HG03565 (cell line): ENCODE results near the gene FBXL19.
"Not testable (repeated sequence)": the region's sequence is repeated elsewhere in the genome, so short reads cannot be mapped to it uniquely, and the experiment has no call there.

ENCODE experiments used
- ATAC-seq: cut with Tn5 transposase; IDR thresholded peaks from one replicate; pipeline ENCODE4 v1.9.1; 2021; ENCODE audit warnings: mild to moderate bottlenecking, moderate library complexity; ENCODE audit not compliant: unreplicated experiment

FBXL19 gene

DNA sequence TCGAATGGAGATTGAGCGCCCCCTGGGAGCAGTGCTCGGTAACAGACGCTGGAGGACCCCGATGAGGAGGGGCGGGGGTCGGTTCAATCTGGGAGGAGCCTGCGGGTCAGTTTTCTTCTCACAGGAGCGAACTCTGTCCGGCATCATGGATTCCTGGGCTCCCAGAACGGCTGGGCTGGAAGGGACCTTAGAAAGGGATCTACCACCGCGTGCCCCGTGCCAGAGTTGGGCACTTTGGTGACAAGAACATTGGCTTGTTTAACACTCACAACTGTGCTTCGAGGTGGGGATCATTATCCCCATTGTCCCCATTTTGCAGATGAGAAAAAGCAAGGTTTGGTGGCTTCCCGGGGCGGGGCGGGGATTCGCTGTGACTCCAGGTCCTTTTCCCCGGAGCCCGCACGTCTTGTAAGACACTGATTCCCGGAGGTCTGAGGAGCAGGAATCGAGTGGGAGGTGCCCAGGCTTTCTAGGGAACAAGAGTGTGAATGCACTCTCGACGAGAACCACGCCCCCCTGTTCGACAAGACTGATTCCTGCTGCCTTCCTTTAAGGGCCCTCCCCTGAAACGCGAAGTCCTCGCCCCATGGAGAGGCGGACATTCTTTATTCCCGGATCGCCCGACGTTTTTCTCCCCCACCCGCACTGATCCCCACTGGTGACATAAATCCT is 1.5 kb upstream of the FBXL19 start:
- no peak for ATAC-seq

DNA sequence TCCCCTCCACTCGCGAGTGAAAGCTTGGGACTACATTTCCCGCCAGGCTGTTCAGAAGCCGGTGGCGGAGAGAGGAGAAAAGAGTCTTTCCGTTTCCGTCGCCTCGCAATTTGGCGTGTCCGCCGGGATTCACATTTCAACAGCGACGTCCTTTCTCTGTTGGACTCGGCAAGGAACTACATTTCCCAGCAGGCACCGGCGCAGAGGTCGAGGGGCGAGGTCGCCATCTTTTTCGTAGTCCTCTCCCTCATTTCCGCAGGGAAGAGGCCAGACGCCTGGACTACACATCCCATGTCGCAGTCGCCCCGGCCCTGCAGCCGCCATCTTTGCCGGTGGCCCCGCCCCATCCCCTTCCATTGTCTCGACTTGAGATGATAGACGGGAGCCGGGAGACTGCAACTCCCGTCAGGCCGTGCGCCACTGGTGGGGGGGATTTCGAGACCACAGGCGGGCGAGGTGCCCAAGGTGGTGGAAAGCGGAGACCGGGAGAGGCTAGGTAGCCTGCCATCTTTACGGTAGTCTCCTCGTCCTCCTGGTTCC is 882 bp upstream of the FBXL19 start:
- ATAC-seq: peak; percentile 64

DNA sequence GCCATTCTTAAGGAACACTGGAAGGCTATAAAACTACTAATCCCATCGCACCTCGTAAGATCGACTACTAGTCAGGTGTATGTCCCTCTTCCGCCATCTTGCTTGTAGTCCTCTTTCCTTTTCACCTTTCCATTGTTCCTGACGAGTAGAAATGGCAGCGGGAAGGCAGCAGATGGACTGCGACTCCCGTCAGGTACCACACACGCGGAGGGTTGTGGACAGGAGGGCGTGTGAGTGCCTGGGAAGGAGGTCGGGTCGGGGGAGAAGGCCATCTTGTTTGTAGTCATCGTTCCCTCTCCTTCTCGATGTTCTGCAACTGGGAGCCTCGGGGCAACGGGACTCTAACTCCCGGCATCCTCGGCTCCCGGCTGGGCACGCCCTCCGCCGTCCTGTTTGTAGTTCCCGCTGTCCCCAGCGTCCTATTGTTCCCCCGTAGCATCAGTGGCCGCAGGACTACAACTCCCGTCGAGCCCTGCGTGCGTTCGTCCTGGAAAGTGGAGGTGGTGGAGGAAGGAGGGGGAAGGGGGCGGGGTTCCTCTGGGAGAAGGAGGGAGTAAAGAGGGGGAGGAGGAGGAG is 324 bp upstream of the FBXL19 start:
- ATAC-seq: peak; percentile 65

DNA sequence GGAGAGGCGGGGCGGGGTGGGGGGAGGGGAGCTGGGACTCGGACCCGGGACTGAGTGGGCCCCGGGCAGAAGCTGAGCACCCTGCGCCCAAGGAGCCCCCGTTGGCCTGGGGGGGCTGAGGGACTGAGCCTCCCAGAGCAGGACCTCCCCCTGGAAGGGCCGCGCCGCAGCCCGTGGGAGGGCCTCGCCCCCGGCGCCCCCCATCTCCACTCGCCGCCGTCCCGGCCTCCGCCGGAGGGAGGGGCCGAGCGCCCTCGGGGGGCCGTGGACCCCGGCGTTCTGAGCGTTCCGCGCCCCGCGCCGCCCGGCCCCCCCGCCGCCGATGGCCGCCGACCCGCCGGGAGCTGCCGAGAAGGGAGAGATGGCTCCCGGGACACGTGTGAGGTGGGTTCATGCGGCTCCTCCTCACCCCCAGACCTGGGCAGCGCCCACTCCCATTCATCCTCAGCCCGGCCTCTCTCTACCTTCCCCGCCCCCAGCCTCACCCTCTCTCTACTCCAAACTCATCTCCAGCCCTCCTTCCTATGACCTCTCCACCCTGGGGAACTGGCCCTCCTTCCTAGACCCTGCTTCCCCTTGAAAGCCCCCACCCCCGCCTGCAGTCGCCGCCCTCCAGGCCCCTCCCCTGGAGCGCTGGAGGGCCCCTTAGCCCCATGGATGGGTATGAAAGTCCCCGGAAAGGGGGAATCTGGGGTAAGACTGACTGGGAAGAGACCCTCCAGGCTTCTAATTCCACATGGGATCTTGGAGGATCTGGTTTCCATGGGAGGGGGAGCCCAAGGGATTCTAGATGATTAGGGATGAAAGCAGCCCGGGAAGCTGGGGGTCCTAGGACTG is 922 bp downstream of the FBXL19 start:
- no peak for ATAC-seq

DNA sequence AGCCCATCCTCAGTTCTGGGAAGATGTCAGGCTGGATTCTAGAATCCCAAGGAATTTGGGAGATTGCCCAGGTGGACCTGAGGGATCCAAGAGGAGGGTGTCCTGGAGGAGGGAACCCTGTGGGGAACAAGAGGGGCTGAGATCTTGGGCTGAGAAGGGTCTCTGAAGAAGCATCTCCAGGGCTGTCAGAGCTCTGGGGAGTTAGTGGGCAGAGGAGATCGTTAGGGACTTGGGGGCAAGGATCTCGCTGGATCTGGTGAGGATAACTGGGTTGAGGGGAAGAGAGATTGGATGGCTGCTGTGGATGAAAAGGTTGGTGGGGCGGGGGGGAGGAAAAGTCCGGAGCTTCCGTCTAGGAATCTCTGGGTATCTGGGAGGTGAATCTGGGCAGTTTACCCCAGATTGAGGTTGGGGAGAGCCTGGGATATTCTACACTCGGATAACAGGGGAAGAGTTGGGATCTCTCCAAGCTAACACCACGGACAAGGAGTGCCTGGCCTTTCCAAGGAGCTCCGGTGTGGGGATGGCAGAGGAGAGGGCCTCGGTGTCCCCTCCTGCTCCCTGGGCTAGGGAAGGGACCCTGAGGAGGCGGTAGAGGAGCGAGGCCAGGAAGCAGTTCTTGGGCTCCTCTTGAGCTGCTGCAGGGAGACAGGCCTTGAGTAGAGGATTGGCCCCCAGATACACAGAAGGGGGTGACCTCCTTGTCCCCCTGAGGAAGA is 1.7 kb downstream of the FBXL19 start:
- no peak for ATAC-seq

DNA sequence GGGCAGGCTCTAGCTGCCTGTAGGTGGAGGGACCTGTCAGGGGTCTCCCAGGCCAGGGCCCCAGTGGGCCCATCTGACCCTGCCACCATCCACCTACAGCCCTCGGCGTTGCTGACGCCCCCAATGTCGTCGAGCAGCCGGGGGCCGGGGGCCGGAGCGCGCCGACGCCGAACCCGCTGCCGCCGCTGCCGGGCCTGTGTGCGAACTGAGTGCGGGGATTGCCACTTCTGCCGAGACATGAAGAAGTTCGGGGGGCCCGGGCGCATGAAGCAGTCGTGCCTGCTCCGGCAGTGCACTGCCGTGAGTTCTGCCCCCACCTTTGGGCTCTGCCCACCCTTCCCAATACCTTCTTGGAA is 2.2 kb downstream of the FBXL19 start:
- no peak for ATAC-seq

DNA sequence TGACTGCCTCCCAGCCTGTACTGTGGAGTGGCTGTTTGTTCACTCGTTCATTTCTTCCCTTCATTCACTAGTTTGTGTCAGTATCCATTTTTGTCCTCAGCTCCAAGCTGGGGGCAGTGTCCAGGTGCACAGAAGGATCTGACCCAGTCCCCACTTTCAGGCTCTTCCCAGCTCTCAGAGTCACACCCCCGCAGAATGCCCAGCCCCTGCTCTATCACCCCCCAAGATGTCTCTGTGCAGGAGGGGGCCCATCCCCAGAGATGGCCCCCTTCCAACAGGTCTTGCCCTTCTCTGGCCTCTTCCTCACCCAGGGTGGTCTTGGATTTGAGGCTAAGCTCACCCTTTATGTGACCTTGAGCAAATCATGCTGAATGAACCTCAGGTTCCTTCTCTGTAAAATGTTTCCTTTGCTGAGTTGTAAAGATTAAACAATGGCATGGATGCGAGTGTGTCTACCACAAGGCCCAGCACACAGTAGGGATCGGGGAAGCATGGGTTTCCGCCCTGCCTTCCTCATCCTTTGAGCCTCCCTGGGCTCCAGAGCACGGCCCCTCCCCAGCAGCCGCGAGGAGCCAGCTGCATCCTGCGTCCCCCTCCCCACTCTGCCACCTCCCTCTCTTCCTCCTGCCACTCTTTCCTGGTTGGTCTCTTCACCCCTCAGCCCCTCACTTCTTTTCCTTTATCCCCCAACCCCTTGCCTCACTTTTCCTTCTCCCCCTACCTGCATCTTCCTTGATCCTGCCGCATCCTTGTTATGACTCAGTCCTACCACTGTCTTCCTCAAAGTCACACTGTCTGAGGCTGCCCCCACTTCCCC is 2.8 kb downstream of the FBXL19 start:
- no peak for ATAC-seq

DNA sequence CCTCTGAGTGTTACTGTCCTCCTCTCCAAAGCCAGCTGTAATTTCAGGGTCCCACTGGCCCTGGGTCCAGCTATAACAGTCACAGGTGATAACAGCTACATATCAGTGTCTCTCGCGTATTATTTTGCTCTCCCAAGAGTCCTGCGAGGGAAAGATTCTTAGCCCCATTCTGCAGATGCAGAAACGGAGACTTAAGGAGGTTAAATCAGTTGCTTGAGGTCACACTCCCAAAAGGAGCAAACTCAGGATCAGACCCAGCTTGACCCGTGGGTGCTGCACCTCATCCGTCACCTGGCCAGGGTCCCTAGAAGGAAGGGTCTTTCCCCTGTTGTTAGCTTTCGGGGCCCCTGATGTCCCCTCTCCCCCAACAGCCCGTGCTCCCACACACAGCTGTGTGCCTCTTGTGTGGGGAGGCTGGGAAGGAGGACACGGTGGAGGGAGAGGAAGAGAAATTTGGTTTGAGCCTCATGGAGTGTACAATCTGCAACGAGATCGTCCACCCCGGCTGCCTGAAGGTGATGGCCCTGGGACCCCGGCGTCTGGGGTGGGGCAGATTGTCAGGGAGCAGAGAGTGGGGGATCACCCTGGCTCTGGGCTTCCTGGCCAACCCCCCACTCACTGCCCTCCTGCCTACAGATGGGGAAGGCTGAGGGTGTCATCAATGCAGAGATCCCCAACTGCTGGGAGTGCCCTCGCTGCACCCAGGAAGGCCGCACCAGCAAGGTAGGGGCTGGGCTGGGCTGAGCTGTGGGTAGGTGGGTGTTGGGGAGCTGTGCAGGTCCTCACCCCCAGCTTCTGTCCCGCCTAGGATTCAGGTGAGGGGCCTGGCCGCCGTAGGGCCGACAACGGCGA is 3.8 kb downstream of the FBXL19 start:
- ATAC-seq: no peak

DNA sequence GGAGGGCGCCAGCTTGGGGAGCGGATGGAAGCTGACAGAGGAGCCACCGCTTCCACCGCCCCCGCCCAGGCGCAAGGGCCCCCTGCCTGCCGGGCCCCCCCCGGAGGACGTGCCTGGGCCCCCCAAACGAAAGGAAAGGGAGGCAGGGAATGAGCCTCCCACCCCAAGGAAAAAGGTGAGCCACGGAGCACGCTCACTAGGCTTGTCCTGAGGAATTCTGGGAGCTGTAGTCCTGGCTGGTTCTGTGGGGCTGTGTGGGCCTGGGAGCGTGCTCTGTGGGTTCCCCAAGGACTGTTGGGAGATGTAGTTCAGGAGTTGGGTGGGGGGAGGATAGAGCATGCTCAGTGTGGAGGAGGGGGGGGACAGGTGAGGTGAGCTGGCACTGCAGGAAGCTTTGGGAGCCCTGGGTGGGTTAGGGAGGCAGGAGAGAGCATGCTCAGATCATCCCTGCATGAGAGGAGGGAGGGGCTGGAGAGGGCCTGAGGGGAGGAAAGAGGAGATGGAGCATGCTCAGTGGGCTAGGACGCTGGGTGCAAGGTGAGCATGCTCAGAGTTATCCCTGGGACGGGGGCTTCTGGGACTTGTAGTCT is 4.5 kb downstream of the FBXL19 start:
- no peak for ATAC-seq

DNA sequence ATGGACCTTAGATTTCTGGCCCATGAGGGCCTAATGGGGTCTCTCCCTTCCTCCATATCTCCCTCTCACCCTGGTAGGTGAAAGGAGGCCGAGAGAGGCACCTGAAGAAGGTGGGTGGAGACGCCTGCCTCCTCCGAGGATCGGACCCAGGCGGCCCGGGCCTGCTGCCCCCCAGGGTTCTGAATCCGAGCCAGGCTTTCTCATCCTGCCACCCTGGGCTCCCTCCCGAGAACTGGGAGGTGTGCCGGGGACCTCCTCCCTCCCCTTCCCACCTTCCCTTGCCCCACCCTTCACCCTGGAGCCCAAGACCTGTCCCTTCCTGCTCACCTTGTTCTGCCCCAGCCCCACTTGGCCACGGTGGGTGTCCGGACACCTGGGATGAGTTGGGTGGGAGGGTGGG is 5.0 kb downstream of the FBXL19 start:
- ATAC-seq: no peak

DNA sequence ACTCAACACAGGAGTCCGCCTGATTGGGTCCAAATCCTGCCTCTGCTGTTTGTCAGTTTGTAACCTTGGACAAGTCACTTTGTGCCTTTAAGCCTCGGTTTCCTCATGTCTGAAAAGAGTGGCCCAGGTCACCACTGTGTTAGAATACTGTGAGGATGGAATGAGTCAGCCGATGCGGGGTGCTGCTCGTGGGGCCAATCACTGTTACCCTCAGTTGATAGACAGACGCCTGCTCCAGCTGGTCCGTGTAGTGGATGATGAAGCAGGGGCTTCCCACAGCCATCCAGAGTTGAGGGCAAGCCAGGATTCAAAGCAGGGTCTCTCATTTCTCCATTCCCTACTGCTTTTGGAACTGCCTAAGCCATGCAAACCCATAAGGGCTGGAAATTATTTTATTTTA is 5.8 kb downstream of the FBXL19 start:
- no peak for ATAC-seq

DNA sequence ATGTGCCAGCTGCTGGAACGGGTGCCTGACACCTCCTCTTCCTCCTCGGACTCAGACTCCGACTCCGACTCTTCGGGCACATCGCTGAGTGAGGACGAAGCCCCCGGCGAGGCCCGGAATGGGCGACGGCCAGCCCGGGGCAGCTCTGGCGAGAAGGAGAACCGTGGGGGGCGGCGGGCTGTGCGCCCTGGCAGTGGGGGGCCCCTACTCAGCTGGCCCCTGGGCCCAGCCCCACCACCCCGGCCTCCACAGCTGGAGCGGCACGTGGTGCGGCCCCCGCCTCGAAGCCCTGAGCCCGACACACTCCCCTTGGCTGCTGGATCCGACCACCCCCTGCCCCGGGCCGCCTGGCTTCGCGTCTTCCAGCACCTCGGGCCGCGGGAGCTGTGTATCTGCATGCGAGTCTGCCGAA is 6.8 kb downstream of the FBXL19 start:
- ATAC-seq: no peak

DNA sequence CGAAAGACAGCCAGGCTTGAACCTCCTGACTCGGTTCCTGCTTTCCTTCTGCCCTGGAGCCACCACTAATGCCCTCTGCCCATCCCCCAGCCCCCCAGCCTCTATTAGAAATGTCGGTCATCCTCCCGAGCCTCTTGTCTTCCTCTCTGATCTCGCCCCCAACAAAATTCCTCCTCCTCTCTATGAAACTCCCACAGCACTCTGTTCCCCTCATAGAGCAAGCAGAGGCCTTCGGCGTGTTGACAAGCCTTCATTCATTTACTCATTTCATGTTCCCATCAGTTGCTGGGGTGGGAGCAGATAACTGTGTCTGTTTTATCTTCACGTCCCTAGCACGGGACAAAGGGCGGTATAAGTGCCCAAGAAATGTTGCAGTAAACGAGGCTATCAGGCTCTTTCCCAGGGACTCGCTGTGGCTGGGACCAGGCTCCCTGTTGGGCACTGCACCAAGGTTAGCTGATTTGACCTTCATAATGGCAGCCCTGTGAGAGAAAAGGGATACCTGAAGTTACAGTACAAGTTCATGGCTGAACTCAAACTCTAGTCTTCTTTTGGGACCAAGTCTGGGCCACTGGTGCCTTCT is 7.8 kb downstream of the FBXL19 start:
- no peak for ATAC-seq

DNA sequence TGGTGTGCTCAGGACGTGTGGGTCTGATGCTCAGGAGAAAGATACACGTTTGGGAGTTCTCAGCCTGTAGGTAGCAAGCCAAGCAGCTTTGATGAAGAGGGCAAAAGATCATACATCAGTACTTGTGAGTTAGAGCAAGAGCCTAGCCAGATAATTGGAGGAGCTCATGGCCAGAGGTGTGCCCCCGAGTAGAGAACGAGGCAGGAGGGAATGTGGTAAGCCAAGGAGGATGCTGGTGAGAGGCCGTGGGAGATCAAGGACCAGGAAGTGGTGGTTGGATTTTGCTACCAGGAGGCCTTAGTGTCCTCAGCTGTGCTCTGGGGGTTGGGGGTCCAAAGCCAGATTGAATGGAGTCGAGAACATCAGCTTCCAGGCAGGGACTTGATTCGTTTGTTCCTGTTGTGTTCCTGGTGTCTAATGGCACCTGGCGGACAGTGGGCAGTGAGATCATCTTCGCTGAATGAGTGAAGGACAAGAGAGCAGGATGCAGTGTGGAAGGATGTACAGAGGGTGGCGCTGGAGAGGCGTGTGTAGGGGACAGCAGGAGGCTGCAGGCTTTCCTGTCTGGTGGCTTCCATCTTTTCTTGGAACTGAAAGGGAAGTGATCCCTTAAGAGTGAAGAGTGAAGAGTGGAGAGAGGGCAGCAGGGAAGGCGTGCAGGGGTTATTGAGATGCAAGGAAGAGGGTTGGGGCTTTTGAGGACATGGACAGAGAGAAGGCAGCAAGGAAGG is 11.6 kb downstream of the FBXL19 start:
- ATAC-seq: no peak

DNA sequence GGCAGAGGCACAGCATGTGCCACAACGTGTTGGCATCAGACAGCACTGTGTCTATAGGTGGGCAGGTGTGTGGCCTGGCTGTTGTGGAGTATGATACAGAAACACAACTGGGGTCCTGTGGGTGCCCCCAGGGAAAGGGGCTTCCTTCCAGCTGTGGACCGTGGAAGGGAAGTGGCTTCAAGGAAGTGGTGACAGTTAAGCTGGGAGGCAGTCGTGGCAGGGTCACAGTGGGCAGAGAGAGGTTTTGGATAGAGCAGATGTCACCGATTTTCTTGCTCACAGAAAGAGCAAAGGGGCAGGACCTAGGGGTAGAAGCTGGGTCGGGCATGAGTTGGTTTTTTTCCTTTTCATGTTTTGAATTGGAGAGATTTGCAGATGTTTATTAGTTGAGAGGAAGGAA is 14.3 kb downstream of the FBXL19 start:
- ATAC-seq: no peak

DNA sequence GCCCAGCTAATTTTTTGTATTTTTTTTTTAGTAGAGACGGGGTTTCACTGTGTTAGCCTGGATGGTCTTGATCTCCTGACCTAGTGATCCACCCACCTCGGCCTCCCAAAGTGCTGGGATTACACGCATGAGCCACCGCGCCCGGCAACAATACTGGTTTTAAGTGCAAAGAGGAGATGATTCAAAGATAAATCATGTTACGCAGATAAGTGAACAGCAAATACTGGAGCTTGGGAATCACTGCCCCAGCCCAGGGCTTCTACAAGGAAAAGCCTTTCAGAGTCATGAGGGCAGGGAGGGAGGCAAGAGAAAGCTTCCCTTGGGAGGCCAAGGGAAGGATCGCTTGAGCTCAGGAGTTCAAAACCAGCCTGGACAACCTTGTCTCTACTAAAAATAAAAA is 16.2 kb downstream of the FBXL19 start:
- ATAC-seq: not testable (repeated sequence)

DNA sequence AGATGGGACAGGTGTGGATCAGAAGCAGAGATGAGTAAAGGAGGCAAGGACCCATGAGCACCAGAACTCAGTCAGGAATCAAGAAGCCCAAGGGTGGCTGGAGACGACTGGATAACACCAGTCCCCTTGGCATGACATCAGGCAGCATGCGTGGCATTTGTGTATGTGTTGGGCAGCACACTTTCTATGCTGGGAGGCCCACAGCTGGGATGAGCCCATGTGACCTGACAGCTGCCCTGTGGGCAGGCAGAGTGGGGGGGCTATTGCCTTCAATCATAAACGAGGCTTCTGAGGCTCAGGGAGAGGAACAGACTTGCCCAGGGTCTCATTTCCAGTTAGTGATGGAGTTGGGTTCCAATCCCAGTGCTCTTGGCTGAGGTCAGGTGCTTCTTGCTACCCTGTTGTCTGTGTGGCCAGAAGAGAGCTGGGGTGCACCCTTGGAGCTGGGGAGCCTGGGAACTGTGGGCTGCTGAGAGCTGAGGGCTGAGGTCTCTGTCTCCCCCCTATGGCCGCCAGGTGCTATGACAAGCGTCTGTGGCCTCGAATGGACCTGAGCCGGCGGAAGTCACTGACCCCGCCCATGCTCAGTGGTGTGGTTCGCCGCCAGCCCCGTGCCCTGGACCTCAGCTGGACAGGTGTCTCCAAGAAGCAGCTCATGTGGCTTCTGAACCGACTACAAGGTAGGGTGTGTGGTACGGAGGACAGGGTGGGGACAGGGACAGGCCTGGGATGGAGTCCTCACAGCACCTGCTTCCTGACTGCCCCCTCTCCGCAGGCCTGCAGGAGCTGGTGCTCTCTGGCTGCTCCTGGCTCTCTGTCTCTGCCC is 18.4 kb downstream of the FBXL19 start:
- ATAC-seq: peak; percentile 61
